ENCODE results near the gene CLEC7A. TPM values are rescaled to one million over a fixed set of nuclear protein-coding genes. Genes with fewer than 3 reads are reported as not detected.

Gene CLEC7A
- total RNA-seq, 2 experiments from 2014 or later = not detected

GRCh38 chr12:10175846-10176636 is 46.0 kb upstream of the CLEC7A start:
- no peaks in the 10 kb centered on the region for H4K20me1 ChIP-seq (ENCODE audit: insufficient read depth, low read length)
- H3K4me3 ChIP-seq (ENCODE audit: low read depth, low read length, poor library complexity, severe bottlenecking) = no peak overlapping the region
- no peaks in the 10 kb centered on the region for H3K9me2 ChIP-seq (ENCODE audit: insufficient read depth, low read length)
- no peak for DNase-seq (ENCODE audit: low spot score)
- no peak overlapping the region for H3K27ac ChIP-seq (ENCODE audit: low read depth, low read length, poor library complexity, severe bottlenecking)
- BruUV-seq (replicated peaks) = no TSS peak
- H3K9me3 ChIP-seq (ENCODE audit: low read length) = no peaks in the 10 kb centered on the region
- TF ChIP-seq, protein P1, sequence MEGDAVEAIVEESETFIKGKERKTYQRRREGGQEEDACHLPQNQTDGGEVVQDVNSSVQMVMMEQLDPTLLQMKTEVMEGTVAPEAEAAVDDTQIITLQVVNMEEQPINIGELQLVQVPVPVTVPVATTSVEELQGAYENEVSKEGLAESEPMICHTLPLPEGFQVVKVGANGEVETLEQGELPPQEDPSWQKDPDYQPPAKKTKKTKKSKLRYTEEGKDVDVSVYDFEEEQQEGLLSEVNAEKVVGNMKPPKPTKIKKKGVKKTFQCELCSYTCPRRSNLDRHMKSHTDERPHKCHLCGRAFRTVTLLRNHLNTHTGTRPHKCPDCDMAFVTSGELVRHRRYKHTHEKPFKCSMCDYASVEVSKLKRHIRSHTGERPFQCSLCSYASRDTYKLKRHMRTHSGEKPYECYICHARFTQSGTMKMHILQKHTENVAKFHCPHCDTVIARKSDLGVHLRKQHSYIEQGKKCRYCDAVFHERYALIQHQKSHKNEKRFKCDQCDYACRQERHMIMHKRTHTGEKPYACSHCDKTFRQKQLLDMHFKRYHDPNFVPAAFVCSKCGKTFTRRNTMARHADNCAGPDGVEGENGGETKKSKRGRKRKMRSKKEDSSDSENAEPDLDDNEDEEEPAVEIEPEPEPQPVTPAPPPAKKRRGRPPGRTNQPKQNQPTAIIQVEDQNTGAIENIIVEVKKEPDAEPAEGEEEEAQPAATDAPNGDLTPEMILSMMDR (conservative IDR thresholded peaks at IDR 0.05; ENCODE audit: low read length) = 0 out of 2 replicates have a peak, but pooled peaks have one; percentile 38
- no peak for TF ChIP-seq EZH2phosphoT487 (IDR thresholded peaks at IDR 0.05; ENCODE audit: borderline replicate concordance, low read depth, low read length)
- POLR2A ChIA-PET = interaction anchor here (0.6 to 1.5 kb wide), 3 partner anchors 14 to 388 kb away, joined by 3 to 5 read pairs (median 3); no protein-coding TSS in a partner anchor
- CTCF ChIA-PET (ENCODE audit: unreplicated experiment) = no interaction called here
- no peaks in the 10 kb centered on the region for H3K4me1 ChIP-seq (ENCODE audit: insufficient read depth, low read length, poor library complexity, severe bottlenecking)
- no peak overlapping the region for H2AFZ ChIP-seq (ENCODE audit: low read length)
- no peaks in the 10 kb centered on the region for H3K36me3 ChIP-seq (ENCODE audit: insufficient read depth, low read length)
- H3K4me2 ChIP-seq (ENCODE audit: low read length) = no peak overlapping the region
- intact Hi-C loops (cut with micrococcal nuclease; ENCODE audit: unreplicated experiment) = no loop called here
- no peaks in the 10 kb centered on the region for H3K79me2 ChIP-seq (ENCODE audit: insufficient read depth, low read depth, low read length)

DNA sequence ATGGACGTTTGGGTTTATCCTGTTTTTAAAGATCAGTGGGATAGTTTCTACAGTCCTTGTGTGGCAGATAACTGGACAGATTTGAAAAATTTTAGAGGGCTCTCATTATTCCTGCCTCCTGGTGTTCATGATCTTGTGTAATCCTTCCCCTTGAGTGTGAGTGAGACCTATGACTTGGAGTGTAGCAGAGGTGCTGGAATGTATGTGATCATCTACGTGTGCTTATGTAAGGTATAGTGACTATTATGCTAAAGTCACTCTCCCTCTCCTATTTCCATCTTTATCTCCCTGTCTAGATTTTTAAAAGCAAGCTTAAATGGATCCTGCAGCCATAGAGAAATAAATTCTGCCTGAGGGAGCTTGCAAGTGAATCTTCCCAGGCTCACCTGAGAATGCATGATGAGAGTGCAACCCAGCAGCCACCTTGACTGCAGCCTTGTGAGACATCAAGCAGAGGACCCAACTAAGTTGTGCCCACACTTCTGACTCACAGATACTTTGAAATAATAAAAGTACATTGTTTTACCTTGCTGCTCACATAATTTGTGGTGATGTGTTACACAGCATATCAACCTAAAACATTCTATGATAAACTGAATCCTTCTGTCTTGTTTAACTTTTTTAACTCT is 45.1 kb upstream of the CLEC7A start:
- TF ChIP-seq, protein P1 (conservative IDR thresholded peaks at IDR 0.05; ENCODE audit: low read length) = no peak
- TF ChIP-seq EZH2phosphoT487 (IDR thresholded peaks at IDR 0.05; ENCODE audit: borderline replicate concordance, low read depth, low read length) = no peak
- Histone ChIP-seq H3K79me2 (ENCODE audit: insufficient read depth, low read depth, low read length) (no peaks in the 10 kb centered on the region), H3K4me2 (ENCODE audit: low read length) (no peak overlapping the region), H4K20me1 (ENCODE audit: insufficient read depth, low read length) (no peaks in the 10 kb centered on the region), H3K9me3 (ENCODE audit: low read length) (no peaks in the 10 kb centered on the region), H3K27ac (ENCODE audit: low read depth, low read length, poor library complexity, severe bottlenecking) (no peak overlapping the region), H3K4me3 (ENCODE audit: low read depth, low read length, poor library complexity, severe bottlenecking) (no peak overlapping the region), H3K9me2 (ENCODE audit: insufficient read depth, low read length) (no peaks in the 10 kb centered on the region), H3K36me3 (ENCODE audit: insufficient read depth, low read length) (no peaks in the 10 kb centered on the region), H2AFZ (ENCODE audit: low read length) (no peak overlapping the region), H3K4me1 (ENCODE audit: insufficient read depth, low read length, poor library complexity, severe bottlenecking) (peaks cover 2% of the 10 kb centered on the region)
- intact Hi-C loops (cut with micrococcal nuclease; ENCODE audit: unreplicated experiment) = no loop called here
- ChIA-PET CTCF (ENCODE audit: unreplicated experiment) (no interaction called here), POLR2A (interaction anchor here (1.5 kb wide), 1 partner anchor 16 kb away, joined by 5 read pairs; no protein-coding TSS in a partner anchor)
- no TSS peak for BruUV-seq (replicated peaks)
- DNase-seq (ENCODE audit: low spot score) = no peak

Measured in OCI-LY7 (cell line).